H9 (cell line): ENCODE results near the gene SLC27A6. TPM values are rescaled to one million over a fixed set of nuclear protein-coding genes. Genes with fewer than 3 reads are reported as not detected.

Source experiments
- DNase-seq: peaks from one replicate; pipeline ENCODE4 v3.0.0-alpha.2; 2017
- H2AFZ ChIP-seq: one replicate; pipeline ENCODE4 v1.6.1; 2013; ENCODE audit warnings: mild to moderate bottlenecking, low read length, control low read depth, moderate library complexity
- H2AK5ac ChIP-seq: 2 replicates; pipeline ENCODE4 v1.6.1; 2013; ENCODE audit warnings: low read length, control low read depth, mixed read lengths; ENCODE audit not compliant: insufficient read length
- H2BK120ac ChIP-seq: one replicate; pipeline ENCODE4 v1.6.1; 2013; ENCODE audit warnings: low read depth, mild to moderate bottlenecking, low read length, control low read depth, inconsistent platforms; ENCODE audit not compliant: poor library complexity, severe bottlenecking
- H2BK12ac ChIP-seq: 2 replicates; pipeline ENCODE4 v1.6.1; 2013; ENCODE audit warnings: low read length, control low read depth, mixed read lengths, low read depth; ENCODE audit not compliant: insufficient read length
- H2BK15ac ChIP-seq: 2 replicates; pipeline ENCODE4 v1.6.1; 2013; ENCODE audit warnings: low read depth, low read length, control low read depth
- H2BK20ac ChIP-seq: one replicate; pipeline ENCODE4 v1.6.1; 2013; ENCODE audit warnings: low read depth, mild to moderate bottlenecking, low read length, control low read depth, inconsistent platforms; ENCODE audit not compliant: poor library complexity, severe bottlenecking
- H2BK5ac ChIP-seq: 2 replicates; pipeline ENCODE4 v1.6.1; 2013; ENCODE audit warnings: low read length, control low read depth, mixed read lengths; ENCODE audit not compliant: insufficient read length
- H3K14ac ChIP-seq: 2 replicates; pipeline ENCODE4 v1.6.1; 2013; ENCODE audit warnings: low read length, control low read depth; ENCODE audit not compliant: insufficient read depth
- H3K18ac ChIP-seq: 2 replicates; pipeline ENCODE4 v1.6.1; 2013; ENCODE audit warnings: low read depth, mild to moderate bottlenecking, mixed read lengths, low read length, control low read depth; ENCODE audit not compliant: insufficient read length
- H3K23ac ChIP-seq: 2 replicates; pipeline ENCODE4 v1.6.1; 2013; ENCODE audit warnings: low read length, control low read depth, mixed read lengths, low read depth; ENCODE audit not compliant: insufficient read length
- H3K23me2 ChIP-seq: 2 replicates; pipeline ENCODE4 v1.6.1; 2013; ENCODE audit warnings: low read depth, mild to moderate bottlenecking, mixed read lengths, low read length, control low read depth; ENCODE audit not compliant: insufficient read length, poor library complexity, severe bottlenecking
- H3K27ac ChIP-seq: 2 replicates; pipeline ENCODE4 v1.5.1; 2013; ENCODE audit warnings: low read length, control low read depth, mixed read lengths, low read depth; ENCODE audit not compliant: insufficient read length
- H3K27me3 ChIP-seq: 2 replicates; pipeline ENCODE4 v1.6.1; 2013; ENCODE audit warnings: low read length, control low read depth, inconsistent platforms; ENCODE audit not compliant: insufficient read depth
- H3K4ac ChIP-seq: 2 replicates; pipeline ENCODE4 v1.6.1; 2013; ENCODE audit warnings: low read depth, mild to moderate bottlenecking, control low read depth, inconsistent platforms, low read length, moderate library complexity
- H3K4me1 ChIP-seq: 2 replicates; pipeline ENCODE4 v1.6.1; 2013; ENCODE audit warnings: low read length, control low read depth, inconsistent platforms; ENCODE audit not compliant: insufficient read depth
- H3K4me2 ChIP-seq: 2 replicates; pipeline ENCODE4 v1.6.1; 2013; ENCODE audit warnings: low read length, control low read depth, mixed read lengths; ENCODE audit not compliant: insufficient read length, insufficient read depth
- H3K56ac ChIP-seq: 2 replicates; pipeline ENCODE4 v1.6.1; 2013; ENCODE audit warnings: low read depth, mild to moderate bottlenecking, mixed read lengths, low read length, control low read depth; ENCODE audit not compliant: insufficient read length
- H3K79me1 ChIP-seq: 2 replicates; pipeline ENCODE4 v1.6.1; 2013; ENCODE audit warnings: low read depth, mild to moderate bottlenecking, moderate library complexity, low read length, control low read depth, inconsistent platforms; ENCODE audit not compliant: insufficient read depth, poor library complexity, severe bottlenecking
- H3K79me2 ChIP-seq: 2 replicates; pipeline ENCODE4 v1.6.1; 2013; ENCODE audit warnings: low read length, control low read depth, inconsistent platforms; ENCODE audit not compliant: insufficient read depth
- H3K9ac ChIP-seq: 2 replicates; pipeline ENCODE4 v1.6.1; 2013; ENCODE audit warnings: low read length, control low read depth, mixed read lengths; ENCODE audit not compliant: insufficient read length; ENCODE audit errors: extremely low read depth
- H3K9me3 ChIP-seq: one replicate; pipeline ENCODE4 v1.6.1; 2013; ENCODE audit warnings: low read depth, low read length, inconsistent platforms; ENCODE audit not compliant: control insufficient read depth
- H3T11ph ChIP-seq: one replicate; pipeline ENCODE4 v1.6.1; 2013; ENCODE audit warnings: mild to moderate bottlenecking, low read length, control low read depth, inconsistent platforms
- H4K20me1 ChIP-seq: one replicate; pipeline ENCODE4 v1.6.1; 2013; ENCODE audit not compliant: control insufficient read depth, insufficient read length, insufficient read depth
- H4K5ac ChIP-seq: 2 replicates; pipeline ENCODE4 v1.6.1; 2013; ENCODE audit warnings: low read depth, mild to moderate bottlenecking, mixed read lengths, low read length, control low read depth; ENCODE audit not compliant: insufficient read length
- H4K8ac ChIP-seq: replicated peaks from 2 replicates; pipeline ENCODE4 v1.6.1; 2013; ENCODE audit warnings: low read length, control low read depth, mixed read lengths, low read depth; ENCODE audit not compliant: insufficient read length
- H4K91ac ChIP-seq: 2 replicates; pipeline ENCODE4 v1.6.1; 2013; ENCODE audit warnings: low read depth, mild to moderate bottlenecking, moderate library complexity, mixed read lengths, low read length, control low read depth; ENCODE audit not compliant: insufficient read length
- H3K27ac Mint-ChIP-seq, 3 experiments: 2 replicates in 2 of 3; 3 replicates in 1 of 3; pipeline ENCODE4 v1.8.0; 2020 to 2021; ENCODE audit warnings: mixed read lengths in 3 of 3, mild to moderate bottlenecking in 1 of 3, moderate library complexity in 1 of 3
- H3K27me3 Mint-ChIP-seq: 2 replicates; pipeline ENCODE4 v1.8.0; 2021; ENCODE audit warnings: low read depth, mild to moderate bottlenecking, moderate library complexity, mixed read lengths
- H3K36me3 Mint-ChIP-seq, 3 experiments: 2 replicates in 2 of 3; 3 replicates in 1 of 3; pipeline ENCODE4 v1.8.0; 2020 to 2021; ENCODE audit warnings: low read depth in 3 of 3, mixed read lengths in 3 of 3; ENCODE audit not compliant: insufficient read depth in 1 of 3
- H3K4me1 Mint-ChIP-seq, 2 experiments: 2 replicates each; pipeline ENCODE4 v1.8.0; 2020; ENCODE audit warnings: mixed read lengths in 2 of 2
- H3K4me3 Mint-ChIP-seq, 2 experiments: 2 replicates in 1 of 2; 3 replicates in 1 of 2; pipeline ENCODE4 v1.8.0; 2020 to 2021; ENCODE audit warnings: mild to moderate bottlenecking in 2 of 2, mixed read lengths in 2 of 2, moderate library complexity in 1 of 2
- H3K9me3 Mint-ChIP-seq, 2 experiments: 2 replicates in 1 of 2; 3 replicates in 1 of 2; pipeline ENCODE4 v1.8.0; 2020; ENCODE audit warnings: mild to moderate bottlenecking in 2 of 2, mixed read lengths in 2 of 2, moderate library complexity in 1 of 2
- WGBS: extraction: QIAGEN DNeasy Blood & Tissue Kit; methylation state at CpG from one replicate; pipeline ENCODE4 v1.1.7; 2013; ENCODE audit warnings: missing lambda C conversion rate, low lambda C conversion rate, mixed read lengths; ENCODE audit not compliant: insufficient read length; ENCODE audit errors: extremely low coverage; 5-methylcytosine and 5-hydroxymethylcytosine counted together
- total RNA-seq: library from RNA; stranded (reverse); gene quantifications from 2 replicates; pipeline ENCODE4 v1.2.1, GENCODE V29; 2021
- TF ChIP-seq, protein P1 (sequence below): fragments of 200-600 bp; sonication (generic); conservative IDR thresholded peaks from 3 replicates; pipeline ENCODE4 v1.8.0; 2021; ENCODE audit warnings: antibody characterized with exemption, mild to moderate bottlenecking

SLC27A6 gene
- total RNA-seq, 1 experiment from 2014 or later: 3.0 TPM

DNA sequence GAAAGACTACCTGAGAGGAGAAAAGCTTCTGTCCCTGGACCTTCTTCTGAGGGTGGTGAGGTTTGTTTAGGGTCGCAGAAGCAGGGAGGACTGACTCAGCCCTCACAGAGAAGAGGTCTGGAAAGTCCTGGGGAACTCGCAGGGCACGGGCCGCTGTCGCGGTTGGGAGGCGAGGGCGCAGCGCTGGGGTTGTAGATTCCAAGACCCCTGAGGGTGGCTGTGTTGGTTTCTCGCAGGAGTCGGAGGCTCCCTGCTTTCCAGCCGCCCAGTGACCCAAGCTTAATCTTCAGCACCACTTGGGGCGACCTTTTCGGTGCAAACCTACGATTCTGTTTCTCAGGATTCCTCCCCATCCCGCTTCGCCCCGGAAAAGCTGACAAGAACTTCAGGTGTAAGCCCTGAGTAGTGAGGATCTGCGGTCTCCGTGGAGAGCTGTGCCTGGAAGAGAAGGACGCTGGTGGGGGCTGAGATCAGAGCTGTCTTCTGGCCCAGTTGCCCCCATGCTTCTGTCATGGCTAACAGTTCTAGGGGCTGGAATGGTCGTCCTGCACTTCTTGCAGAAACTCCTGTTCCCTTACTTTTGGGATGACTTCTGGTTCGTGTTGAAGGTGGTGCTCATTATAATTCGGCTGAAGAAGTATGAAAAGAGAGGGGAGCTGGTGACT, 482 bp downstream of the SLC27A6 start:
- peak overlapping the region; percentile 35 for H2AFZ ChIP-seq
- Mint-ChIP-seq H3K9me3 (peaks cover 6 to 7% of the 10 kb centered on the region in 2 experiments; a peak in 3 of 5 replicates), H3K27ac (no peak overlapping the region)

More for the DNA sequence above, 482 bp downstream of the SLC27A6 start:
- Histone ChIP-seq H3K18ac (no peak overlapping the region), H3K23me2 (peaks cover 9% of the 10 kb centered on the region), H3K56ac (no peak overlapping the region), H4K91ac (no peak overlapping the region), H3K4me1 (no peaks in the 10 kb centered on the region; the same call in 1 of the 2 replicates), H3K27ac (no peak overlapping the region), H2BK120ac (no peak overlapping the region), H2BK5ac (no peak overlapping the region), H4K20me1 (no peaks in the 10 kb centered on the region), H3K27me3 (peaks cover 3% of the 10 kb centered on the region; the same call in 1 of the 2 replicates), H3K14ac (no peak overlapping the region), H3K9me3 (no peaks in the 10 kb centered on the region), H4K5ac (no peak overlapping the region), H2BK15ac (no peak overlapping the region), H2AK5ac (no peak overlapping the region), H4K8ac (no peak overlapping the region), H3K4ac (no peak overlapping the region), H2BK12ac (no peak overlapping the region), H3K9ac (peak overlapping the region; percentile 42), H3T11ph (no peak overlapping the region), H3K4me2 (peak overlapping the region; percentile 58), H3K23ac (no peak overlapping the region), H2BK20ac (no peak overlapping the region), H3K79me2 (no peaks in the 10 kb centered on the region), H3K79me1 (no peaks in the 10 kb centered on the region)
- Mint-ChIP-seq H3K4me3 (peak overlapping the region; percentile 74 to 83), H3K27me3 (peaks cover 42% of the 10 kb centered on the region), H3K4me1 (peaks cover 12 to 18% of the 10 kb centered on the region in 2 experiments), H3K36me3 (no peaks in the 10 kb centered on the region; a peak in 1 of 7 replicates)
- peak; percentile 44 for DNase-seq
- WGBS: no CpG with 5 or more reads among the region's 24 CpGs
- TF ChIP-seq, protein P1, sequence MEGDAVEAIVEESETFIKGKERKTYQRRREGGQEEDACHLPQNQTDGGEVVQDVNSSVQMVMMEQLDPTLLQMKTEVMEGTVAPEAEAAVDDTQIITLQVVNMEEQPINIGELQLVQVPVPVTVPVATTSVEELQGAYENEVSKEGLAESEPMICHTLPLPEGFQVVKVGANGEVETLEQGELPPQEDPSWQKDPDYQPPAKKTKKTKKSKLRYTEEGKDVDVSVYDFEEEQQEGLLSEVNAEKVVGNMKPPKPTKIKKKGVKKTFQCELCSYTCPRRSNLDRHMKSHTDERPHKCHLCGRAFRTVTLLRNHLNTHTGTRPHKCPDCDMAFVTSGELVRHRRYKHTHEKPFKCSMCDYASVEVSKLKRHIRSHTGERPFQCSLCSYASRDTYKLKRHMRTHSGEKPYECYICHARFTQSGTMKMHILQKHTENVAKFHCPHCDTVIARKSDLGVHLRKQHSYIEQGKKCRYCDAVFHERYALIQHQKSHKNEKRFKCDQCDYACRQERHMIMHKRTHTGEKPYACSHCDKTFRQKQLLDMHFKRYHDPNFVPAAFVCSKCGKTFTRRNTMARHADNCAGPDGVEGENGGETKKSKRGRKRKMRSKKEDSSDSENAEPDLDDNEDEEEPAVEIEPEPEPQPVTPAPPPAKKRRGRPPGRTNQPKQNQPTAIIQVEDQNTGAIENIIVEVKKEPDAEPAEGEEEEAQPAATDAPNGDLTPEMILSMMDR: no peak
